Spinal cord (tissue), 10 donors: ENCODE results near the gene MARCHF9. TPM values are rescaled to one million over a fixed set of nuclear protein-coding genes. Genes with fewer than 3 reads are reported as not detected.

Experiments
- DNase-seq, 6 donors: peaks; one replicate each; pipeline versions ENCODE4 v3.0.0 to v3.0.0-alpha.2; 2013 to 2015; ENCODE audit warnings: low spot score in 6 of 6, low read depth in 4 of 6
- H3K27ac ChIP-seq: one replicate; pipeline ENCODE4 v1.5.1; 2013; ENCODE audit warnings: low read depth, low read length, control low read depth
- H3K27me3 ChIP-seq: one replicate; pipeline ENCODE4 v1.6.1; 2013; ENCODE audit warnings: low read length; ENCODE audit not compliant: control insufficient read depth, insufficient read depth
- H3K36me3 ChIP-seq: one replicate; pipeline ENCODE4 v1.6.1; 2013; ENCODE audit warnings: low read length; ENCODE audit not compliant: control insufficient read depth, insufficient read depth
- H3K4me1 ChIP-seq: one replicate; pipeline ENCODE4 v1.6.1; 2013; ENCODE audit warnings: low read length; ENCODE audit not compliant: control insufficient read depth, insufficient read depth
- H3K4me3 ChIP-seq: one replicate; pipeline ENCODE4 v1.5.1; 2013; ENCODE audit warnings: low read depth, low read length, control low read depth
- H3K9me3 ChIP-seq: one replicate; pipeline ENCODE4 v1.6.1; 2013; ENCODE audit warnings: low read length; ENCODE audit not compliant: control insufficient read depth, insufficient read depth
- WGBS: methylation state at CpG from one replicate; pipeline ENCODE4 v1.1.5; 2013; ENCODE audit warnings: missing lambda C conversion rate; ENCODE audit not compliant: insufficient coverage; 5-methylcytosine and 5-hydroxymethylcytosine counted together
- polyA plus RNA-seq, 2 donors: library from polyadenylated mRNA; unstranded; fragments of 120-200 nt; gene quantifications; one replicate each; pipeline ENCODE4 v1.2.1, GENCODE V29; 2013; ENCODE audit not compliant: insufficient read length in 2 of 2
- total RNA-seq, 2 donors: library from RNA; depleted of rRNA in 1 of 2; stranded (reverse); fragments of 120-200 nt in 1 of 2; fragments of >200 nt in 1 of 2; gene quantifications; one replicate each; pipeline versions ENCODE4 v1.2.3 to v1.2.4, GENCODE V29; 2013 to 2014
- donor health status: healthy.

The MARCHF9 gene
- total and polyA plus RNA-seq, 4 donors = 13.0 to 47.7 (median 28.4) TPM

- no peaks in the 10 kb centered on the region for H3K27me3 ChIP-seq
- no peak for DNase-seq
- peaks cover 23% of the 10 kb centered on the region for H3K4me1 ChIP-seq
- no peak overlapping the region for H3K27ac ChIP-seq
- peak overlapping the region; percentile 46 for H3K4me3 ChIP-seq
- WGBS = 14% methylated on average over 1 of the region's 1 CpG
- peaks cover 39% of the 10 kb centered on the region for H3K36me3 ChIP-seq
- no peaks in the 10 kb centered on the region for H3K9me3 ChIP-seq
Measured at GRCh38 chr12:57753756-57754337, 1.1 kb upstream of the MARCHF9 start.

DNA sequence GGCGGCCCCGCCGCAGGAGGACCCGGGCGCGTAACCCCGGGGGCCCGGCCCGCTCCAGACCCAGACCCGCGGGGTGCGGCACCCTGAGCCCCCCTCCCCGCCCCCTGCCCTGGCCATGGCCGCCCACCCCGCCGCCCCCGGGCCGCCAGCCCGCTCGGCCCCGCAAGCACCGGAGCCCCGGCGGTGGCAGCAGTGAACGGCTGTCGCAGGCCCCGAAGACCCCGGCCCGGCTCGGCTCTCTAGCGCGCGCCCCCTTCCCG lies 221 bp downstream of the MARCHF9 start:
- Histone ChIP-seq H3K27me3 (no peaks in the 10 kb centered on the region), H3K27ac (no peak overlapping the region)

DNA sequence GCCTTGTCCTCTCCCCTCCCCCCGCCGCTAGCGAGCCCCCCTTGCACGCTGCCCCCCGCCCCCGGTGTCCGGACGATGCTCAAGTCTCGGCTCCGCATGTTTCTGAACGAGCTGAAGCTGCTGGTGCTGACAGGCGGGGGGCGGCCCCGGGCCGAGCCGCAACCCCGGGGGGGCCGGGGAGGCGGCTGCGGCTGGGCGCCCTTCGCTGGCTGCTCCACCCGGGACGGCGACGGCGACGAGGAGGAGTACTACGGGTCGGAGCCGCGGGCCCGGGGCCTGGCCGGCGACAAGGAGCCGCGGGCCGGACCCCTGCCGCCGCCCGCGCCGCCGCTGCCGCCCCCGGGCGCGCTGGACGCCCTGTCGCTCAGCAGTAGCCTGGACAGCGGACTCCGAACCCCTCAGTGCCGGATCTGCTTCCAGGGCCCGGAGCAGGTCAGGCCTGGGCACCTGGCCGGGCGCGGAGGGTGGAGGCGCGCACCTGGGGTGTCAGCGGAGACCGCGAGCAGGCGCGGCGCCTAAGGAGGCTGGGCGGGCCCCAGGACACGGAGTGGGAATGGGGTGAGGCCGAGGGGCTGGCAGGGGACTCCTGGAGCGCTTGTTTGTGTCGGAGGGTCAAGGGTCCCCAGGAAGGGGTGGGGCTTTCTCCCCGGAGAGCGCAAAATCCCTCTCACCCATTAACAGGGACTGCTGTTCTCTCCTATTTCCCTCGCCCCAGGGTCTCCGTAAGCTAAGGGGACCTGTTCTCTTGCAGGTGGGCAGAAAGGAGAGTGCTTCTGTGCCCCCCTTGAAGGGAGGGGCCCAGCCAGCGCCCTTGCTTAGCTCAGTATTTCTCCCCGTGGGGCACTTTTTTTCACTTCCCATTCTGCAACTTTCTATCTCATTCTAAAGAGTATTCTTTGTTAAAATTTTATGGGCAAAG lies 810 bp downstream of the MARCHF9 start:
- Histone ChIP-seq H3K27me3 (no peaks in the 10 kb centered on the region), H3K27ac (no peak overlapping the region), H3K9me3 (no peaks in the 10 kb centered on the region), H3K36me3 (peaks cover 30% of the 10 kb centered on the region), H3K4me1 (peaks cover 23% of the 10 kb centered on the region), H3K4me3 (peak overlapping the region; percentile 46)
- peak in 2 of 6 donors; percentile 41 to 43 for DNase-seq
- WGBS = under 1% methylated on average over 65 of the region's 76 CpGs

More for the DNA sequence above, 221 bp downstream of the MARCHF9 start:
- DNase-seq = no peak
- WGBS = 2% methylated on average over 19 of the region's 34 CpGs
- H3K4me3 ChIP-seq = peak overlapping the region; percentile 46
- no peaks in the 10 kb centered on the region for H3K9me3 ChIP-seq
- H3K4me1 ChIP-seq = peaks cover 23% of the 10 kb centered on the region
- H3K36me3 ChIP-seq = peaks cover 32% of the 10 kb centered on the region

DNA sequence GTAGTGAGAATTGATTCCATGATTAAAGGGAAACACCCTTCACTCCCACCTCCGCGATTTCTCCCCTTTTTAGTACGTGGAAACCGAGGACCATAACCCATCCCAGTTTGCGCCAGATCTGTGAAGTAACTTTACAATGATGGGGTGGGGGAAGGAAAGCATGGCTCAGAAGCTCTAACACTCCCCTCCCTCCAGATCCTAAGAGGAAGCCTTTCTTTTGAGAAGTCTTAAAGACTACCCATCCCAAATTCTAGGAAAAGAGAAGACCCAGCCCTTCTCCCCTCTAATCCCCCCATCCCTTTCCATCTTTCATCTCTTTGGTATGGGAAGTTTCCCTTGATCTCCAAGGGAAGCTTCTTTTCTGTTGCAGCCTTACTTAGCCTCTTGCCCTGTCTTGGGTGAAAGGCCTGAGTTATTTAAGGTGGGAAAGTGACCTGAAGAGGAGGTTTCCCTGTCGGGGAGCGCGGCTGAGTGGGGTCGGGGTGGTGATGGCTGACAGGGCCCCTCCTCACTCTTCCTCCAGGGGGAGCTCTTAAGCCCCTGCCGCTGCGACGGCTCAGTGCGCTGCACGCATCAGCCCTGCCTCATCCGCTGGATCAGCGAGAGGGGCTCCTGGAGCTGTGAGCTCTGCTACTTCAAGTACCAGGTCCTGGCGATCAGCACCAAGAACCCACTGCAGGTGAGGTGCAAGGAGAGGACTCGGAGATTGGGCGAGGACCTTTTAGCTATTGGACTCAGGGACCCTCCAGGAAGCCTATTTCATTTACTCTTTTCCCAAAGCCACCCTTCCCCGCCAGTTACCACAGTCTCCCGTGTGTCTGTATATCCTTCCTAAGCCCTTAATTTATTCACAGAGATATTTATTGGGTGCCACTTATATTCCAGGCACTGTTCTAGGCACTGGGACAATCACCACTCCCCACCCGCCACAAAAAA lies 1.8 kb downstream of the MARCHF9 start:
- Histone ChIP-seq H3K27me3 (no peaks in the 10 kb centered on the region), H3K27ac (no peak overlapping the region), H3K4me3 (peak overlapping the region; percentile 46), H3K36me3 (peaks cover 34% of the 10 kb centered on the region), H3K4me1 (peaks cover 14% of the 10 kb centered on the region), H3K9me3 (no peaks in the 10 kb centered on the region)
- no peak for DNase-seq
- 15% methylated on average over 11 of the region's 22 CpGs for WGBS

DNA sequence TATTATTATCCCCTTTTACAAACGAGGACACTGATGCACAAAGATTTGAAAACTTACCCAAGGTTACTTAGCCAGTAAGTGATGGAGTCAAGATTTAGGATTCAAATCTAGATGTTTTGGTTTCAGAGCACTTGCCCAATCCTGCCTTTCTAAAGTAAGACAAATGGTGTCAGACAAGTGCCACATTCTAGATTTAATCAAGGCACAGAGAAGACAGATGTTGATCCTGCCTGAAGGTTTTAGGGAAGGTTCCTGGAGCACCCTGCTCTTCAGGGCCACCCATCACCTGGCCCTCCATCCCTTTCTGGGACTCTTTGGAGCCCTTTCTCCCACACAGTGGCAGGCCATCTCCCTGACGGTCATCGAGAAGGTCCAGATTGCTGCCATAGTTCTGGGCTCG lies 2.9 kb downstream of the MARCHF9 start:
- 94% methylated on average over 3 of the region's 4 CpGs for WGBS
- no peak overlapping the region for H3K4me3 ChIP-seq
- no peaks in the 10 kb centered on the region for H3K9me3 ChIP-seq
- H3K27ac ChIP-seq = no peak overlapping the region
- H3K4me1 ChIP-seq = peaks cover 14% of the 10 kb centered on the region
- H3K27me3 ChIP-seq = peaks cover 2% of the 10 kb centered on the region
- no peak for DNase-seq
- H3K36me3 ChIP-seq = peaks cover 37% of the 10 kb centered on the region

- DNase-seq = no peak
- H3K36me3 ChIP-seq = peaks cover 37% of the 10 kb centered on the region
- no peak overlapping the region for H3K27ac ChIP-seq
- H3K4me3 ChIP-seq = no peak overlapping the region
- H3K27me3 ChIP-seq = peaks cover 10% of the 10 kb centered on the region
- peaks cover 14% of the 10 kb centered on the region for H3K4me1 ChIP-seq
- H3K9me3 ChIP-seq = no peaks in the 10 kb centered on the region
- WGBS = 92% methylated on average over 23 of the region's 25 CpGs
Measured at GRCh38 chr12:57758552-57759359, 3.9 kb downstream of the MARCHF9 start.

- WGBS = 31% methylated on average over 3 of the region's 3 CpGs
- DNase-seq = peak in 1 of 6 donors; percentile 68
- Histone ChIP-seq H3K4me3 (no peak overlapping the region), H3K4me1 (peaks cover 13% of the 10 kb centered on the region), H3K27me3 (peaks cover 18% of the 10 kb centered on the region), H3K9me3 (no peaks in the 10 kb centered on the region), H3K27ac (no peak overlapping the region), H3K36me3 (peaks cover 37% of the 10 kb centered on the region)
Measured at GRCh38 chr12:57759360-57759980, 4.6 kb downstream of the MARCHF9 start.

GRCh38 chr12:57760347-57760982 lies 5.6 kb downstream of the MARCHF9 start:
- peaks cover 20% of the 10 kb centered on the region for H3K4me1 ChIP-seq
- H3K36me3 ChIP-seq = peaks cover 37% of the 10 kb centered on the region
- no CpG with 5 or more reads among the region's 3 CpGs for WGBS
- H3K4me3 ChIP-seq = no peak overlapping the region
- no peaks in the 10 kb centered on the region for H3K9me3 ChIP-seq
- DNase-seq = no peak
- no peak overlapping the region for H3K27ac ChIP-seq
- H3K27me3 ChIP-seq = peaks cover 27% of the 10 kb centered on the region
